ENCODE results near the gene UBE2Q2.

Gene UBE2Q2

GRCh38 chr15:75921732-75922703, 78.8 kb downstream of the UBE2Q2 start:
- in situ Hi-C loops (cut with HindIII; ENCODE audit: low sequenced_read_pairs) = no loop called here

- in situ Hi-C loops (cut with HindIII; ENCODE audit: low sequenced_read_pairs) = no loop called here
Observed at GRCh38 chr15:75923756-75924155, 80.5 kb downstream of the UBE2Q2 start.

GRCh38 chr15:75924576-75924975, 81.3 kb downstream of the UBE2Q2 start:
- in situ Hi-C loops (cut with HindIII; ENCODE audit: low sequenced_read_pairs) = no loop called here

GRCh38 chr15:75925440-75925839, 82.2 kb downstream of the UBE2Q2 start:
- in situ Hi-C loops (cut with HindIII; ENCODE audit: low sequenced_read_pairs) = no loop called here

- in situ Hi-C loops (cut with HindIII; ENCODE audit: low sequenced_read_pairs) = no loop called here
Observed at GRCh38 chr15:75926931-75927330, 83.7 kb downstream of the UBE2Q2 start.

GRCh38 chr15:75927601-75928000, 84.4 kb downstream of the UBE2Q2 start:
- in situ Hi-C loops (cut with HindIII; ENCODE audit: low sequenced_read_pairs) = no loop called here

GRCh38 chr15:75928680-75929608, 85.7 kb downstream of the UBE2Q2 start:
- in situ Hi-C loops (cut with HindIII; ENCODE audit: low sequenced_read_pairs) = no loop called here

- in situ Hi-C loops (cut with HindIII; ENCODE audit: low sequenced_read_pairs) = no loop called here
Observed at GRCh38 chr15:75929799-75930565, 86.7 kb downstream of the UBE2Q2 start.

- in situ Hi-C loops (cut with HindIII; ENCODE audit: low sequenced_read_pairs) = no loop called here
Observed at GRCh38 chr15:75930866-75931265, 87.6 kb downstream of the UBE2Q2 start.

- in situ Hi-C loops (cut with HindIII; ENCODE audit: low sequenced_read_pairs) = no loop called here
Observed at GRCh38 chr15:75942464-75942863, 99.2 kb downstream of the UBE2Q2 start.

- in situ Hi-C loops (cut with HindIII; ENCODE audit: low sequenced_read_pairs) = no loop called here
Observed at GRCh38 chr15:75943246-75943645, 100.0 kb downstream of the UBE2Q2 start.

GRCh38 chr15:75943713-75944215, 100.5 kb downstream of the UBE2Q2 start:
- in situ Hi-C loops (cut with HindIII; ENCODE audit: low sequenced_read_pairs) = no loop called here

GRCh38 chr15:75945953-75946352, 102.7 kb downstream of the UBE2Q2 start:
- in situ Hi-C loops (cut with HindIII; ENCODE audit: low sequenced_read_pairs) = no loop called here

- in situ Hi-C loops (cut with HindIII; ENCODE audit: low sequenced_read_pairs) = no loop called here
Observed at GRCh38 chr15:75947092-75947491, 103.8 kb downstream of the UBE2Q2 start.

- in situ Hi-C loops (cut with HindIII; ENCODE audit: low sequenced_read_pairs) = no loop called here
Observed at GRCh38 chr15:75948761-75949296, 105.6 kb downstream of the UBE2Q2 start.
